Activated T-cell treated with anti-CD3 and anti-CD28 coated beads, Interleukin-2, amount 50 U/mL, for 72 hours (primary cell): ENCODE measurements around the gene ITPR3. TPM values are rescaled to one million over a fixed set of nuclear protein-coding genes. Genes with fewer than 3 reads are reported as not detected.

Experiments used
- ATAC-seq, 2 donors: fragments of 150-1000 bp; cut with Tn5 transposase; replicated peaks in 1 of 2; 2 replicates each; pipeline ENCODE4 v1.10.0; 2021; ENCODE audit warnings: moderate library complexity in 2 of 2, mild to moderate bottlenecking in 1 of 2
- DNase-seq, 2 donors: peaks; one replicate each; pipeline ENCODE4 v3.0.0; 2021 to 2022; ENCODE audit warnings: mixed read lengths in 1 of 2
- H3K27ac Mint-ChIP-seq: one replicate; pipeline ENCODE4 v1.8.0; 2022; ENCODE audit warnings: mild to moderate bottlenecking, moderate library complexity, mixed read lengths
- H3K27me3 Mint-ChIP-seq: one replicate; pipeline ENCODE4 v1.8.0; 2022; ENCODE audit warnings: low read depth, mixed read lengths
- H3K36me3 Mint-ChIP-seq, 2 donors: one replicate each; pipeline ENCODE4 v1.8.0; 2022; ENCODE audit warnings: mixed read lengths in 2 of 2, mild to moderate bottlenecking in 1 of 2; ENCODE audit not compliant: insufficient read depth in 2 of 2
- H3K4me1 Mint-ChIP-seq: one replicate; pipeline ENCODE4 v1.8.0; 2022; ENCODE audit warnings: low read depth, mixed read lengths
- H3K4me3 Mint-ChIP-seq, 2 donors: one replicate each; pipeline ENCODE4 v1.8.0; 2022; ENCODE audit warnings: mild to moderate bottlenecking in 2 of 2, mixed read lengths in 2 of 2, moderate library complexity in 2 of 2
- H3K9me3 Mint-ChIP-seq, 2 donors: one replicate each; pipeline ENCODE4 v1.8.0; 2022; ENCODE audit warnings: mixed read lengths in 2 of 2
- total RNA-seq, 2 donors: library from RNA; stranded (reverse); gene quantifications; one replicate each; pipeline ENCODE4 v1.2.3, GENCODE V29; 2022

The ITPR3 gene
- total RNA-seq, 2 donors from 2014 or later, result 49.9 to 52.5 TPM

DNA sequence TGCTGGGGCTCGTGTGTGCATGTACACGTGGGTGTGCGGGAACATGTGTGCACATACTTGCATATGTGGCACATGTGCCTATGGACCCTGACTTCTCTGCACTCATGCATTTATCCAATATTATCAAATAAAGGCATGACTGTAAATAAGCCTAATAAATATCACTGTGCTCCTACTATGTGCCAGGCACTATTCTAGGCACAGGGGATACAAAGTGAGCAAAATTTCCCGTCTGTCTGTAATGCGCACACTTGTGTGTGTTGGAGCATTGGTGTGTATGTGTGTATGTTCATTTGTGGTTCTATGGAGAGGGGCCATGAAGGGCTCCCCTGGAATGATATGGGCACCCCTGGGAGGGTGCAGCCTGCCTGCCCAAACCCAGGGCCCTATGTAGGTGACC lies 41.9 kb downstream of the ITPR3 start:
- Mint-ChIP-seq H3K4me3 (no peak overlapping the region), H3K36me3 (peaks cover 0 to 1% of the 10 kb centered on the region in 2 donors), H3K4me1 (no peaks in the 10 kb centered on the region), H3K27ac (no peak overlapping the region), H3K9me3 (no peaks in the 10 kb centered on the region), H3K27me3 (no peaks in the 10 kb centered on the region)
- ATAC-seq (no peak), DNase-seq (no peak)

GRCh38 chr6:33663727-33664449 lies 42.8 kb downstream of the ITPR3 start:
- Mint-ChIP-seq H3K4me1 (peaks cover 7% of the 10 kb centered on the region), H3K36me3 (peaks cover 0 to 3% of the 10 kb centered on the region in 2 donors), H3K4me3 (no peak overlapping the region), H3K27ac (no peak overlapping the region), H3K9me3 (no peaks in the 10 kb centered on the region), H3K27me3 (no peaks in the 10 kb centered on the region)
- ATAC-seq (no peak), DNase-seq (no peak)

GRCh38 chr6:33664506-33665057 lies 43.5 kb downstream of the ITPR3 start:
- Mint-ChIP-seq H3K4me3 (no peak overlapping the region), H3K27ac (no peak overlapping the region), H3K4me1 (peaks cover 9% of the 10 kb centered on the region), H3K27me3 (no peaks in the 10 kb centered on the region), H3K36me3 (peaks cover 0 to 3% of the 10 kb centered on the region in 2 donors), H3K9me3 (no peaks in the 10 kb centered on the region)
- DNase-seq (no peak), ATAC-seq (no peak)

GRCh38 chr6:33665957-33666356 lies 44.8 kb downstream of the ITPR3 start:
- ATAC-seq, result no peak
- H3K4me3 Mint-ChIP-seq, result no peak overlapping the region

GRCh38 chr6:33667072-33667471 lies 46.0 kb downstream of the ITPR3 start:
- Mint-ChIP-seq H3K9me3 (no peaks in the 10 kb centered on the region), H3K4me3 (no peak overlapping the region), H3K27ac (no peak overlapping the region), H3K36me3 (peaks cover 3 to 9% of the 10 kb centered on the region in 2 donors), H3K4me1 (peaks cover 9% of the 10 kb centered on the region), H3K27me3 (no peaks in the 10 kb centered on the region)
- DNase-seq, result no peak
- ATAC-seq, result no peak

More at GRCh38 chr6:33665957-33666356, 44.8 kb downstream of the ITPR3 start:
- Mint-ChIP-seq H3K27ac (no peak overlapping the region), H3K36me3 (peaks cover 0 to 7% of the 10 kb centered on the region in 2 donors), H3K27me3 (no peaks in the 10 kb centered on the region), H3K9me3 (no peaks in the 10 kb centered on the region), H3K4me1 (peaks cover 9% of the 10 kb centered on the region)
- no peak for DNase-seq

DNA sequence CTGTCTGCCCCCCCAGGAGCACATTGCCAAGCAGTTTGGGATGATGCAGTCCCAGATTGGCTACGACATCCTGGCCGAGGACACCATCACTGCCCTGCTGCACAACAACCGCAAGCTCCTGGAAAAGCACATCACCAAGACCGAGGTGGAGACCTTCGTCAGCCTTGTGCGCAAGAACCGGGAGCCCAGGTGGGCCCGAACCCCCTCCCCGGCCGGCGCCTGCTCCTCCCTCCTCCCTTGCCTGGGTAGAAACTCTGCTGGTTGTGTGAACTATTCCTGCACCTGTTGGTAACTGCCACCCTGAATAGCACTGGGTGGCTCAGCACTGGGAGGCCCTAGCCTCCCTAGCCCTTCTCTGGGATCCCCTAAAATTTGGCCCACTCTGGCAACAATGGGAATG lies 46.7 kb downstream of the ITPR3 start:
- DNase-seq (no peak), ATAC-seq (no peak)
- Mint-ChIP-seq H3K9me3 (no peaks in the 10 kb centered on the region), H3K4me3 (no peak overlapping the region), H3K27ac (no peak overlapping the region), H3K27me3 (no peaks in the 10 kb centered on the region), H3K4me1 (peaks cover 9% of the 10 kb centered on the region), H3K36me3 (peaks cover 3 to 9% of the 10 kb centered on the region in 2 donors)

DNA sequence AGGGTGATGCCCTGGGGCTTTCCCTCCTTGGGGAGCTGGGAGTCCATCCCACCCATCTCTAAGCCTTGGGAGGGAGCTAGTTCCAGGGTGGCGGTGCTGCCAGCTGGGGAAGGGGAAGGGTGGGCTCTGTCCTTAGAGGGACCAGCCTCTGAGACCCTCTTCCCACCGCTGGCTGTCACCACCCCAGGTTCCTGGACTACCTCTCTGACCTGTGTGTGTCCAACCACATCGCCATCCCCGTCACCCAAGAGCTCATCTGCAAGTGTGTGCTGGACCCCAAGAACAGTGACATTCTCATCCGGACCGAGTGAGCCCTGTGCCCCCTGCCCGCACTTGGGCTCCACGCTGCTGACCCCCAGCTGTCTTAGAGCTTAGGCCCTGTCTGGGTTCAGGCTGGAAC lies 47.2 kb downstream of the ITPR3 start:
- ATAC-seq (no peak), DNase-seq (no peak)
- H3K4me1 Mint-ChIP-seq, result peaks cover 9% of the 10 kb centered on the region
- peaks cover 3 to 9% of the 10 kb centered on the region in 2 donors for H3K36me3 Mint-ChIP-seq
- H3K9me3 Mint-ChIP-seq, result no peaks in the 10 kb centered on the region
- no peaks in the 10 kb centered on the region for H3K27me3 Mint-ChIP-seq
- no peak overlapping the region for H3K4me3 Mint-ChIP-seq
- peak overlapping the region; percentile 23 for H3K27ac Mint-ChIP-seq

DNA sequence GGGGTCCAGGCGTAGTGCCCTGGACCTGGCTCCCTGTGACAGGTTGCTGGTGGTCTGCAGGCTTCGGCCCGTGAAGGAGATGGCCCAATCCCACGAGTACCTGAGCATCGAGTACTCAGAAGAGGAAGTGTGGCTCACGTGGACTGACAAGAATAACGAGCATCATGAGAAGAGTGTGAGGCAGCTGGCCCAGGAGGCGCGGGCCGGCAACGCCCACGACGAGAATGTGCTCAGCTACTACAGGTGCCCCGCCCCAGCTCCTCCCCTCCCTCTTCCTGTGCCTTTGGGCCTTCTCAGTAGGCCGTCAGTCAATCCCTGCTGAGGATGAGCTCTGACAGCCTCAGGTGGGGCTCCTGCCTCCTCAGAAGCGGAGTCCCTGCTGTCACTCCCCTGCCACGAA lies 47.8 kb downstream of the ITPR3 start:
- H3K36me3 Mint-ChIP-seq, result peaks cover 3 to 9% of the 10 kb centered on the region in 2 donors
- H3K27ac Mint-ChIP-seq, result peak overlapping the region; percentile 23
- H3K9me3 Mint-ChIP-seq, result no peaks in the 10 kb centered on the region
- H3K4me3 Mint-ChIP-seq, result no peak overlapping the region
- ATAC-seq (peak; percentile 67 to 85), DNase-seq (peak; percentile 26 to 58)
- H3K27me3 Mint-ChIP-seq, result no peaks in the 10 kb centered on the region
- H3K4me1 Mint-ChIP-seq, result peaks cover 9% of the 10 kb centered on the region

GRCh38 chr6:33670086-33670660 lies 49.1 kb downstream of the ITPR3 start:
- H3K36me3 Mint-ChIP-seq, result peaks cover 3 to 13% of the 10 kb centered on the region in 2 donors
- DNase-seq, result no peak
- no peaks in the 10 kb centered on the region for H3K27me3 Mint-ChIP-seq
- no peak overlapping the region for H3K27ac Mint-ChIP-seq
- H3K9me3 Mint-ChIP-seq, result no peaks in the 10 kb centered on the region
- peaks cover 9% of the 10 kb centered on the region for H3K4me1 Mint-ChIP-seq
- no peak for ATAC-seq
- H3K4me3 Mint-ChIP-seq, result no peak overlapping the region

GRCh38 chr6:33670971-33671743 lies 50.0 kb downstream of the ITPR3 start:
- Mint-ChIP-seq H3K27me3 (no peaks in the 10 kb centered on the region), H3K27ac (no peak overlapping the region), H3K9me3 (no peaks in the 10 kb centered on the region), H3K4me3 (no peak overlapping the region), H3K4me1 (peaks cover 9% of the 10 kb centered on the region), H3K36me3 (peaks cover 3 to 13% of the 10 kb centered on the region in 2 donors)
- DNase-seq (no peak), ATAC-seq (no peak)

- H3K4me1 Mint-ChIP-seq, result peaks cover 9% of the 10 kb centered on the region
These were observed 50.6 kb downstream of the ITPR3 start for GRCh38 chr6:33671744-33672072.

DNA sequence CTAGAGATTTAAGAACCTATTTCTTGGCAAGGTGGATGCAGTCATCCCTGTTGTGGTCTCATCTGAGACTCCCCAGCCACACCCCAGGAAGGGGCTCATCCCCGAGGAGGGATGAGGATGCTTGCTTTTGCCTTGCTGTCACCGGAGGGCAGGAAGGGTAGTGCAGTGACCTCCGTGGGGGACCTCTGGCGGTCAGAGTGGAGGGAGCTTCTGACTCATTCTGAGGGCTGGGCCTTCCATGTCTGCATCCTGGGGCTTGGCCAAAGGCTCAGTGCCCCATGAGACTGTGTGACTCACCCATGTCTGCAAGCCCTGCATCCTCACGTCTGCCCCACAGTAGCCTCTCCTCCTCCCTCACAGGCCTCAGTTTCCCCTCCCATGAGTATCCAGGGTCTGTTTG lies 51.7 kb downstream of the ITPR3 start:
- Mint-ChIP-seq H3K4me1 (peaks cover 9% of the 10 kb centered on the region), H3K36me3 (peaks cover 6 to 17% of the 10 kb centered on the region in 2 donors), H3K4me3 (no peak overlapping the region), H3K27me3 (no peaks in the 10 kb centered on the region), H3K9me3 (no peaks in the 10 kb centered on the region), H3K27ac (no peak overlapping the region)
- ATAC-seq, result no peak
- no peak for DNase-seq

More at GRCh38 chr6:33671744-33672072, 50.6 kb downstream of the ITPR3 start:
- no peaks in the 10 kb centered on the region for H3K9me3 Mint-ChIP-seq
- no peak overlapping the region for H3K4me3 Mint-ChIP-seq
- DNase-seq (no peak), ATAC-seq (no peak)
- peaks cover 3 to 13% of the 10 kb centered on the region in 2 donors for H3K36me3 Mint-ChIP-seq
- no peak overlapping the region for H3K27ac Mint-ChIP-seq
- H3K27me3 Mint-ChIP-seq, result no peaks in the 10 kb centered on the region

DNA sequence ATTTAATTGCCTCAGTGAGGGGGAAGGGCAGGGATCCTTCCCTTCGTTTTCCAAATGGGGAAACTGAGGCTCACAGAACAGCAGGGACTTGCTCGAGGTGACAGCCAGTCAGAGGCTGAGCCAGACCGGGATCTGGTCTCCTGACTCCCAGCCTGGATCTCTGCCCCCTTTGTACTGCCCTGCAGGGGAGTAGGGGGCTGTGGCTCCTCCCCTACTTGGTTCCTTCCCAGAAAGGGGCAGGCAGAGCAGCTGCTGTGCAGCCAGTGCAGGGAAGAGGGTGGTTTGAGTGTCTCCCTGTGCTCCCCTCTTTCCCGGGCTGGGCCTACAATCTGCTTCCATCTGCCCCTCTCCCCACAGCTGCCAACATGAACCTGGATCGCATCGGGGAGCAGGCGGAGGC lies 52.7 kb downstream of the ITPR3 start:
- no peak overlapping the region for H3K27ac Mint-ChIP-seq
- DNase-seq, result no peak
- H3K9me3 Mint-ChIP-seq, result no peaks in the 10 kb centered on the region
- no peaks in the 10 kb centered on the region for H3K27me3 Mint-ChIP-seq
- peaks cover 9 to 15% of the 10 kb centered on the region in 2 donors for H3K36me3 Mint-ChIP-seq
- peaks cover 2% of the 10 kb centered on the region for H3K4me1 Mint-ChIP-seq
- no peak overlapping the region for H3K4me3 Mint-ChIP-seq
- ATAC-seq, result no peak
